CD4-positive, alpha-beta memory T cell (primary cell): Measurements from ENCODE around the gene ARL4D. TPM values are rescaled to one million over a fixed set of nuclear protein-coding genes. Genes with fewer than 3 reads are reported as not detected.
"Not testable (repeated sequence)": the region's sequence is repeated elsewhere in the genome, so short reads cannot be mapped to it uniquely, and the experiment has no call there.

ENCODE experiments used
- CTCF ChIA-PET: fragments of 350-600 bp; sonication (Branson Sonifier 250); formaldehyde crosslinking; loops from one replicate; lab custom pipeline; 2021; ENCODE audit warnings: inconsistent platforms; ENCODE audit not compliant: partially characterized antibody; lab: Charles Lee
- POLR2A ChIA-PET: fragments of 350-600 bp; sonication (Branson Sonifier 250); formaldehyde crosslinking; loops from one replicate; lab custom pipeline; 2021; ENCODE audit not compliant: partially characterized antibody; lab: Charles Lee
- DNase-seq, 5 donors: peaks; one replicate each; pipeline versions ENCODE4 v3.0.0 to v3.0.0-alpha.2; 2020 to 2022; ENCODE audit warnings: mixed read lengths in 1 of 5
- H3K27ac ChIP-seq: one replicate; pipeline ENCODE4 v1.7.0; 2013; ENCODE audit warnings: low read depth, low read length
- H3K27me3 ChIP-seq: 2 replicates; pipeline ENCODE4 v1.7.0; 2013; ENCODE audit warnings: mild to moderate bottlenecking, low read length, moderate library complexity; ENCODE audit not compliant: insufficient read depth
- H3K36me3 ChIP-seq: 2 replicates; pipeline ENCODE4 v1.7.0; 2013; ENCODE audit warnings: mild to moderate bottlenecking, low read length, moderate library complexity; ENCODE audit not compliant: insufficient read depth
- H3K4me1 ChIP-seq: 2 replicates; pipeline ENCODE4 v1.7.0; 2013; ENCODE audit warnings: mild to moderate bottlenecking, low read length, moderate library complexity; ENCODE audit not compliant: insufficient read depth
- H3K4me3 ChIP-seq, 2 donors: one replicate each; pipeline ENCODE4 v1.7.0; 2013; ENCODE audit warnings: low read length in 2 of 2, mild to moderate bottlenecking in 1 of 2
- H3K9me3 ChIP-seq, 2 donors: one replicate each; pipeline ENCODE4 v1.7.0; 2013; ENCODE audit warnings: low read length in 2 of 2, control low read depth in 1 of 2; ENCODE audit not compliant: control insufficient read depth in 1 of 2
- H3K27ac Mint-ChIP-seq, 7 donors: one replicate each; pipeline ENCODE4 v1.8.0; 2020 to 2021; ENCODE audit warnings: mixed read lengths in 7 of 7, mild to moderate bottlenecking in 6 of 7, inconsistent platforms in 3 of 7, moderate library complexity in 3 of 7
- H3K27me3 Mint-ChIP-seq, 2 donors: one replicate each; pipeline ENCODE4 v1.8.0; 2020 to 2021; ENCODE audit warnings: mixed read lengths in 2 of 2
- H3K36me3 Mint-ChIP-seq, 2 donors: one replicate each; pipeline ENCODE4 v1.8.0; 2020 to 2021; ENCODE audit warnings: mixed read lengths in 2 of 2, inconsistent platforms in 1 of 2, mild to moderate bottlenecking in 1 of 2
- H3K4me1 Mint-ChIP-seq, 4 donors: one replicate each; pipeline ENCODE4 v1.8.0; 2020 to 2021; ENCODE audit warnings: mixed read lengths in 4 of 4, mild to moderate bottlenecking in 1 of 4
- H3K4me3 Mint-ChIP-seq, 8 donors: one replicate each; pipeline ENCODE4 v1.8.0; 2020 to 2021; ENCODE audit warnings: mixed read lengths in 8 of 8, mild to moderate bottlenecking in 7 of 8, moderate library complexity in 6 of 8, inconsistent platforms in 3 of 8
- H3K9me3 Mint-ChIP-seq, 8 donors: one replicate each; pipeline ENCODE4 v1.8.0; 2020 to 2021; ENCODE audit warnings: mixed read lengths in 8 of 8, mild to moderate bottlenecking in 5 of 8, inconsistent platforms in 3 of 8, moderate library complexity in 1 of 8
- intact Hi-C: fragments of 100-400 bp; cut with micrococcal nuclease; formaldehyde crosslinking; loops from one replicate; pipeline ENCODE4 v1.15.1; 2023
- polyA plus RNA-seq, 2 donors: library from polyadenylated mRNA; unstranded; fragments of 300-500 nt; fragmentation: Illumina TruSeq; gene quantifications; one replicate each; pipeline ENCODE4 v1.2.3, GENCODE V29; 2021
- total RNA-seq, 2 experiments: library from RNA; stranded (reverse); gene quantifications; one replicate each; pipeline ENCODE4 v1.2.3, GENCODE V29; 2021

ARL4D gene
- total and polyA plus RNA-seq, 4 experiments from 2014 or later: 1.5 to 6.8 (median 2.0) TPM

- H3K27me3 Mint-ChIP-seq: no peaks in the 10 kb centered on the region
- peak overlapping the region in 3 of 7 donors; percentile 27 to 76 (median 37) for H3K27ac Mint-ChIP-seq
- Histone ChIP-seq H3K4me1 (peaks cover 39% of the 10 kb centered on the region), H3K27ac (no peak overlapping the region), H3K4me3 (no peak overlapping the region), H3K27me3 (no peaks in the 10 kb centered on the region), H3K36me3 (no peaks in the 10 kb centered on the region), H3K9me3 (no peaks in the 10 kb centered on the region)
- no peak for DNase-seq
- no peak overlapping the region for H3K4me3 Mint-ChIP-seq
- H3K9me3 Mint-ChIP-seq: no peaks in the 10 kb centered on the region
- intact Hi-C loops: no loop called here
- ChIA-PET CTCF (interaction anchor here (4.0 to 10.4 kb wide), 3 partner anchors 24 to 91 kb away, joined by 23 to 178 read pairs (median 23); partner anchors contain the start of gene DHX8), POLR2A (interaction anchor here (1.4 to 10.4 kb wide), 4 partner anchors 9 to 91 kb away, joined by 3 to 136 read pairs (median 94); partner anchors contain the start of gene DHX8)
- peaks cover 0 to 4% of the 10 kb centered on the region in 2 donors for H3K36me3 Mint-ChIP-seq
- H3K4me1 Mint-ChIP-seq: peaks cover 17 to 48% (median 34%) of the 10 kb centered on the region in 4 donors
These were observed 6.4 kb upstream of the ARL4D start for GRCh38 chr17:43392397-43392796.

- H3K27me3 ChIP-seq: no peaks in the 10 kb centered on the region
These were observed 4.8 kb upstream of the ARL4D start for GRCh38 chr17:43393944-43394482.

GRCh38 chr17:43394696-43395095 is 4.1 kb upstream of the ARL4D start:
- not testable (repeated sequence) for H3K9me3 Mint-ChIP-seq, H3K9me3 ChIP-seq, H3K4me3 ChIP-seq, H3K36me3 Mint-ChIP-seq, H3K4me3 Mint-ChIP-seq, DNase-seq, H3K27me3 ChIP-seq, H3K27ac ChIP-seq, H3K27me3 Mint-ChIP-seq, H3K36me3 ChIP-seq
- ChIA-PET POLR2A (interaction anchor here (0.7 to 10.4 kb wide), 6 partner anchors 14 to 396 kb away, joined by 3 to 136 read pairs (median 42); partner anchors contain the start of genes DHX8 and RPL27), CTCF (interaction anchor here (0.7 to 10.4 kb wide), 15 partner anchors 8 to 370 kb away, joined by 3 to 178 read pairs (median 4); partner anchors contain the start of gene DHX8)
- peaks cover 19 to 57% (median 34%) of the 10 kb centered on the region in 4 donors for H3K4me1 Mint-ChIP-seq
- intact Hi-C loops: loop anchor here (1.0 kb wide), 2 partner anchors 34 to 89 kb away; partner anchors contain the start of gene DHX8
- H3K4me1 ChIP-seq: peaks cover 43% of the 10 kb centered on the region
- H3K27ac Mint-ChIP-seq: peak overlapping the region in 2 of 7 donors; percentile 23 to 72

More at GRCh38 chr17:43393944-43394482, 4.8 kb upstream of the ARL4D start:
- Histone ChIP-seq H3K9me3 (no peaks in the 10 kb centered on the region), H3K4me1 (peaks cover 41% of the 10 kb centered on the region), H3K27ac (no peak overlapping the region), H3K36me3 (no peaks in the 10 kb centered on the region), H3K4me3 (peak overlapping the region in 1 of 2 donors; percentile 30)
- CTCF ChIA-PET: interaction anchor here (0.6 to 10.4 kb wide), 18 partner anchors 9 to 280 kb away, joined by 3 to 178 read pairs (median 3); partner anchors contain the start of gene DHX8
- Mint-ChIP-seq H3K4me1 (peaks cover 19 to 56% (median 35%) of the 10 kb centered on the region in 4 donors), H3K9me3 (no peaks in the 10 kb centered on the region), H3K4me3 (peak overlapping the region in 4 of 8 donors; percentile 8 to 46 (median 30)), H3K27ac (peak overlapping the region; percentile 27 to 73 (median 62)), H3K36me3 (peaks cover 0 to 2% of the 10 kb centered on the region in 2 donors), H3K27me3 (no peaks in the 10 kb centered on the region)
- DNase-seq: peak; percentile 82 to 89 (median 86)
- POLR2A ChIA-PET: interaction anchor here (0.7 to 10.4 kb wide), 8 partner anchors 13 to 396 kb away, joined by 3 to 136 read pairs (median 5); partner anchors contain the start of genes DHX8 and RPL27
- intact Hi-C loops: loop anchor here (1.0 kb wide), 2 partner anchors 34 to 89 kb away; partner anchors contain the start of gene DHX8

GRCh38 chr17:43395165-43395564 is 3.6 kb upstream of the ARL4D start:
- H3K27me3 Mint-ChIP-seq: no peaks in the 10 kb centered on the region
- Histone ChIP-seq H3K4me1 (peaks cover 42% of the 10 kb centered on the region), H3K27ac (no peak overlapping the region), H3K9me3 (no peaks in the 10 kb centered on the region), H3K4me3 (no peak overlapping the region), H3K36me3 (no peaks in the 10 kb centered on the region), H3K27me3 (no peaks in the 10 kb centered on the region)
- no peak overlapping the region for H3K4me3 Mint-ChIP-seq
- POLR2A ChIA-PET: interaction anchor here (6.8 to 10.4 kb wide), 3 partner anchors 26 to 88 kb away, joined by 78 to 136 read pairs (median 110); partner anchors contain the start of gene DHX8
- H3K27ac Mint-ChIP-seq: peak overlapping the region in 1 of 7 donors; percentile 23
- peaks cover 0 to 2% of the 10 kb centered on the region in 2 donors for H3K36me3 Mint-ChIP-seq
- CTCF ChIA-PET: interaction anchor here (1.0 to 10.4 kb wide), 10 partner anchors 8 to 371 kb away, joined by 3 to 178 read pairs (median 4); partner anchors contain the start of gene DHX8
- no peak for DNase-seq
- peaks cover 18 to 54% (median 33%) of the 10 kb centered on the region in 4 donors for H3K4me1 Mint-ChIP-seq
- intact Hi-C loops: no loop called here
- no peaks in the 10 kb centered on the region for H3K9me3 Mint-ChIP-seq

GRCh38 chr17:43396491-43397060 is 2.2 kb upstream of the ARL4D start:
- H3K4me1 Mint-ChIP-seq: peaks cover 25 to 65% (median 46%) of the 10 kb centered on the region in 4 donors
- H3K27ac Mint-ChIP-seq: peak overlapping the region in 3 of 7 donors; percentile 5 to 88 (median 22)
- intact Hi-C loops: no loop called here
- H3K36me3 ChIP-seq: no peaks in the 10 kb centered on the region
- ChIA-PET POLR2A (interaction anchor here (4.0 to 10.4 kb wide), 4 partner anchors 8 to 87 kb away, joined by 59 to 136 read pairs (median 94); partner anchors contain the start of gene DHX8), CTCF (interaction anchor here (0.7 to 10.4 kb wide), 6 partner anchors 8 to 112 kb away, joined by 3 to 178 read pairs (median 4); partner anchors contain the start of gene DHX8)
- H3K4me3 ChIP-seq: no peak overlapping the region
- peaks cover 52% of the 10 kb centered on the region for H3K4me1 ChIP-seq
- H3K9me3 Mint-ChIP-seq: no peaks in the 10 kb centered on the region
- no peaks in the 10 kb centered on the region for H3K9me3 ChIP-seq
- no peaks in the 10 kb centered on the region for H3K27me3 ChIP-seq
- H3K4me3 Mint-ChIP-seq: peak overlapping the region in 4 of 8 donors; percentile 32 to 48 (median 44)
- H3K36me3 Mint-ChIP-seq: peaks cover 0 to 2% of the 10 kb centered on the region in 2 donors
- no peaks in the 10 kb centered on the region for H3K27me3 Mint-ChIP-seq
- no peak overlapping the region for H3K27ac ChIP-seq
- no peak for DNase-seq

- Mint-ChIP-seq H3K9me3 (no peaks in the 10 kb centered on the region), H3K4me3 (peak overlapping the region; percentile 91 to 95 (median 94)), H3K36me3 (peaks cover 0 to 2% of the 10 kb centered on the region in 2 donors), H3K4me1 (peaks cover 21 to 54% (median 39%) of the 10 kb centered on the region in 4 donors), H3K27ac (peak overlapping the region in 6 of 7 donors; percentile 43 to 95 (median 93)), H3K27me3 (no peaks in the 10 kb centered on the region)
- no peak overlapping the region for H3K4me3 ChIP-seq
- intact Hi-C loops: no loop called here
- H3K27me3 ChIP-seq: no peaks in the 10 kb centered on the region
- ChIA-PET CTCF (interaction anchor here (10.4 kb wide), 1 partner anchor 84 kb away, joined by 178 read pairs; the partner anchor contains the start of gene DHX8), POLR2A (interaction anchor here (0.6 to 10.4 kb wide), 7 partner anchors 12 to 435 kb away, joined by 3 to 136 read pairs (median 57); partner anchors contain the start of gene DHX8)
- peaks cover 38% of the 10 kb centered on the region for H3K4me1 ChIP-seq
- H3K27ac ChIP-seq: no peak overlapping the region
- no peaks in the 10 kb centered on the region for H3K9me3 ChIP-seq
- DNase-seq: no peak
- no peaks in the 10 kb centered on the region for H3K36me3 ChIP-seq
These were observed 1.1 kb downstream of the ARL4D start for GRCh38 chr17:43399839-43400328.
